NCI-H1105 treated with DMSO at 0.1 percent for 48 hours (cell line): ENCODE data around the gene ROR1.
A peak's percentile ranks its signal among the peaks of the same experiment; 100 is the strongest.

Experiments
- DNase-seq: peaks from one replicate; lab custom pipeline; 2025; lab: John Stamatoyannopoulos, UW

Gene ROR1

DNA sequence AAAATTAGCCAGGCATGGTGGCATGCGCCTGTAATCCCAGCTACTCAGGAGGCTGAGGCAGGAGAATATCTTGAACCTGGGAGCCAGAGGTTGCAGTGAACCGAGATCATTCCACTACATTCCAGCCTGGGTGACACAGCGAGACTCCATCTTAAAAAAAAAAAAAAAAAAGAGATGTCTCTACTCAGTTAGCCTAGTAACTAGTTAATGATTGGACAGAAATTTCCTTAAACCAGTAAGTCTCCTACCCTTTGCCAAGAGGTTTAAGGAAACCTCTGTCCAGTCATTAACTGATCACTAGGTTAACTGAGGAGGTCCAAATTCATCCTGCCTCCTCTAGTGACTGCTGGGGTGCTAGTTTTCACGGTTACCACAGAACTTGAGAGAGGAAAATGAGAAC lies 285.7 kb downstream of the ROR1 start:
- no peak for DNase-seq

DNA sequence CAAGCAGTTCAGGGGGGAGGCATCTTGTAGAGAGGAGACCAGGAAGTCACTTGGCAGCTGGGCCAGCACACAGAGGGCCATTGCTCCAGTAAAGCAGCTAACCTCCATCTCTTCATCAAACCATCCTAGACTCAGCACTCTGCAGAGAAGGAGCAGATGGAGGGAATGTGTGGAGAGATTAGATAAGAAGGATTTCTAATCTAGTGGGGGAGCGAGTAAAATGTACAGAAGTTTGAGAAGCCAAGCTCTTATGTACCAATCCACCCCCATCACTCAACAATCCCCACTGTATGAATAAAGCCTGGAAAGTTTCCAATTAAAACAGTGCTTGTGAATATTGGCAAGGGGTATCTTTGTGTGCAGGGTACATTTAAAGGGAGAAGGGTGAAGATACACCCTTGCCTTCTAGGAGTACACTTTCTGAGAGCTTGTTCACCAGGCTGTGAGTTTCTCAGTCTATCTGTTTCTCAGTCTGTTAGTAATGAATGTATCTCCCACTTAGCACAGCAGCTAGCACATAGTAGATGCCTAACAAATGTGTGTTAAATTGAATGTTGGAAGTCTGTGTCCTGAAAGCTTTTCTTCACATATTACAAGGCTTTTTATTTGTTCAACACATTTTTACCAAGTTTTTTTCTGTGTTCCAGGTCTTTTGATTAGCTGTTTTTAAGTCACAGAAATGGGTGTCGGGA lies 286.9 kb downstream of the ROR1 start:
- DNase-seq, result peak; percentile 5

DNA sequence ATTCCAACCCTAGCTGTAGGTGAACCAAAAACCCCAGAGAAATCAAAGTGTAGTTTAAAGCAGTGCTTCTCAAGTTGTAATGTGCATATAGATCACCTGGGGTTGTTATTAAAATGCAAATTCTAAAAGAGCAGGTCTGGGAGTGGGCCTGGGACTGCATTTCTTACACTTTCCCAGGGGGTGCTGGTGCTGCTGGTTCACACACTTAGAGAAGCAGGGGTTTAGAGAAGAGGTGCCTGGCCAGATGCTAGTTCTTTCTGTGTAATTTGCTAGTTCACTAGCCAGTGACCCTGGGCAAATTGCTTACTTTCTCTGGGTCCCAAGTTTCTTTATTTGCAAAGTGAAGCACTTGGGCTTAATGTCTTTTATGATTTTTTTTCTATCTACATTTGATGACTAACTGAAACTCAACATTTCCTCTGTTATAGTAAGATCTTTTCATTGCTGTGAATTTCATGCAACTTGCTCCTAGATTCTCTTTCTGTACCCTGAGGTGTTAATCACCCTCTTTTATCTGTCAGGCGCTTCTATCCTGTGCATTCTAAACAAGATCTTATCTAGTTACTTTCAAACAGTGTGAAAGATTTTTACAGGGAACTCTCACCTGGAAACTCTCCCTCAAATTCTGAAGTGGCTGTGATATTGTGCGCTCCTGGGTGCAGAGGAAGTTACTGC lies 287.8 kb downstream of the ROR1 start:
- DNase-seq, result no peak

DNA sequence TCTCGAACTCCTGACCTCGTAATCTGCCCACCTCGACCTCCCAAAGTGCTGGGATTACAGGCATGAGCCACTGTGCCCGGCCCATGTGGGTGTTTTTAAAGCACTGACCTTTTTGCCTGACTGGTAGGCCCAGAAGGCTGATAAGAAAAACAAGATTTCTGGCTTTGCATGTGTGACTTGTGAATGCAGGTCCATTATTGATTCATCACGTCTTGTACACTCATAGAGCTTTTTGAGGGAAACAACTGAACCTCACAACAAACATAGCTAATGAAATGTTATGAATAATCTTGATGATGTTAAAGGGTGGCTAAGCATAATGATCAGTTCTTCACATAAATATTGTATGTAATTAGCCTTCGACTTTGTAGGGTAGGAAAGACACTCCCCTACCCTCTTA lies 288.7 kb downstream of the ROR1 start:
- no peak for DNase-seq

DNA sequence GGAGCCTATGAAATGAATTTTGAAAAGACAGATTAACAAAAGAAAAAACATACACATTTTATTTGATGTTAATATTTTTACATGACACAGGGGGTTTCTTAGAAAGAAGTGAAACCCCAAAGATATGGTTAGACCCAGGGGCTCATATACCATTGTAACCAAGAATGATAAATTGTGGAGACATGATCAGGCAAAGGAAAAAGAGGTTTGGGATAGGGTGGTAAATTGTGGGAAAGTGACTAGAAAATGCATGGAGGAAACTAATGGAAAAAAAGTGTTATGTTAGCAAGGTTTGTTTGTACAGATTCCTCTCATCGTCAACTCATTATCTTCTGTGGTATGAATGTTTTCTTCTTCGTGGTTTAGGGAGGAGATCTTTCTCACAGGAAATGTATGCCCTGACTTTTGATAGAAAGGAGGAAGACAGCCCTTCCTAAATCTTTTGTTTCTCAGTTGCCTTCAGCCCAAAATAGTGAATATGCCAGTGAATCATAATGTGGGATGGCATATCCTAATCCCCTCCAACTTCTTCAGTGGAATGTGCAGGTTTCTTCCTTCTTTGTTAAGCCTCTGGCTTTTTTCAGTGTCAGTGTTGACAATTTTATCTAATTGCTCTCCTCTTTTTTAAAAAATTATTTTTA lies 289.2 kb downstream of the ROR1 start:
- DNase-seq, result no peak

DNA sequence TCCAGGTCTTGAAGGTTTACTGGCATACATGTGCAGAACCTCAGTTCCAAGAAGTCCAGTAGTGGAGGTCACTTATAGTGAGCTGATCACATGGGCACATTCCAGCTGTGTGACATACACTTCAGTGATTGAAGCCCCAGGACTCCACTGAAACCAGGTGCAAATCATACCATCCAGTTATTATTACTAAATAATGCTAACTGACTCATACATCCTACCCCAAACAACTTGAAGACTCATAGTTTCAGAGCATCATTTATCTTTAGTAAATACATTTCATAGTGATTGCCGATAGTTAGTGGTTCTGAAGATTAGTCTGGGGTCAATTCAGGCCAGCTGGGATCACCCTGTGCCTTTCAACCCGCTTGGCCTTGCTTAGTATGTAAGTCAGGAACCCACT lies 291.8 kb downstream of the ROR1 start:
- DNase-seq, result no peak

DNA sequence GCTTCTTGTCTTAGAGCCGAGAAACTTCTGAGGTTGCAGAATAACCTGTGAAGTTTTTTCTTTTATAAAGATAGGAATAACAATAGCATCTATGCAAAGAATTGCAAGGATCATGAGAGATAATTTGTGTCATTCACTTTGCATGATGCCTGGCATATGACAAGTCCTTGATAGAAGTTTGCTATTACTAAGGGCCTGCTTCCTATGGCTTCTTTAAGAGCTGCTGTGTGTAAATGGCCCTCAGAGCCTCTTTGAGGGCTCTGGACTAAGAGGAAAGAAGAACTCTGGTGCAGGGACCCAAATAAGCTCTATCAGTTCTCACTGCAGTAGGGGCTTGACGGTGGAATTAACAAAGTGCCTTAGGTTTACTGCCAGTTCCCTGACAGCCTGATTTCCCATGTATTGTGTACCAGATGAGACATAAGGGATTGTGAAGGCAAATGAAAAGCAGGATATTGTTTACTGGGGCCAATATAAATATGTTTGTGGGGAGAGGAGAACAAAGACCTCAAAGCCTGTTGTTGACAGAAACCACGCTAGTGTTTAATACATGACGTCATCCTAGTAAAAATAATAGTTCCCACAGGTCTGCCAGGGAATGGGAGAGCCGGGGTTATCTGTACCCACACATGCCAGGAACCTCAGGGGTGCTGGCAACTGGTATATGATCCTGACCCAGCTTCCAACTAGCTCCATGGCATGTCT lies 298.4 kb downstream of the ROR1 start:
- DNase-seq, result no peak

DNA sequence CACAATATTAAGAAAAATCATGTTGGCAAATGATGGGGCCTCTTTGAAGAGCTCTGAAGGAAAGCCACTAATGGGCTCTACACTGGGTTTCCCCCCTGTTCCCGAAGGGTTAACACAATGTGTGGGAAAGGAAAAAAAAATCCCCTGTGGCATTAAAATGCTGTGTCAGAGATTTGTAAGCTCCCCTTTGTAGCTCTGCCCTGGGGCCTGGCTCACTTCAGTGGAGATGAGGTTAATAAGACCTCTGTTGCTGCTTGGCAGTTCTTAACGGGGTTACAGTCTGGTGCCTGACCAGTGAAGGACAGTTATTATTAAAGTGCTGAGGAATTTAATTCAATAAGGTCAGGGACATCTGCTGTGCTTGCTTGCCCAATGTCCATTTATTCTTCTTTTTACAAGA lies 299.9 kb downstream of the ROR1 start:
- no peak for DNase-seq

DNA sequence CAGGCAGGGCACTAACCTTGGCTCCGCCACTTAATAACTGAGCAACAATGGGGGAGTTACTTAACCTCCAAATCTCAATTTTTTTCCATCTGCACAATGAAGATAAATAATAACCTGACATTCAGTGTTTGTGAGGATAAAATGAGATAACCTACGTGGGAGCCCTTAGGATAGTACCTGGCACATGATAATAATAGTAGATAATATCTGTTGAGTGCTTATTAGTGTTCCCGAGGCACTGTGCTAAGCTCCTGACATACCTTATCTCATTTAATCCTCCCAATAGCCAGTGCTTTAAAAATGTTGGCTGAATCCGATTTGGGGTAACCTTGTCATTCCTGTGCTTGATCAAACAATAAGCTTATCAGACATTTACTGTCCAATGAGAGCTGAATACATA lies 300.9 kb downstream of the ROR1 start:
- no peak for DNase-seq

DNA sequence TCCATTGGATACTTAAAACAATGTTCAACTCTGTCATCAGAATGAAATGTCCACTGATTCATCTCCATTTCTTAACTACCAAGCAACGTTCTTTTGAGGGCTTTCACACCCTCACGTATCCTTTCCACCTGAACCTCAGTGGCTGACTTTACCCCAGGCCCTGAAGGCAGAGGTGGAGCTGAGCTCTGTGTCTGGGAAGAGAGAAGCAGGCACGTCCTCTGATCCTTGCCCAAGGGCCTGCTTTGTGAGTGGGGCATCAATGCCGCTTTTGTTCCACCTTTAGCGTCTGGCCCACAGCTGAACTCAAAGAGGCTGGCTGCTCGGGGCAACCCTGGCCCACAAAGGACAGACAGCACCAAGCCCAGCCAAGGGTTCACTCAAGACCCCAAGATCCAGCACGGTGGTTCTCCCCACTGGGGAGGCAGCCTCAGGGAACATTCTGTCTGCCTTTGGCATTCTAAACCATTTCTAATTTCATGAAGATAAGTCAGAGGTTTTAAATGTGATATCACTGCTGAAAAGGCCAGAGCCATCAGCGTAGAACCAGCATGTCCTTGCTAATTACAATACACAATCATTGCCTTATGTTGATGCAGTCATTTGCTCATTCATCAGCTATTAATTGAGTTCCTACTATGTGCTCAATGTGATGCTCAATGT lies 303.6 kb downstream of the ROR1 start:
- DNase-seq, result no peak

DNA sequence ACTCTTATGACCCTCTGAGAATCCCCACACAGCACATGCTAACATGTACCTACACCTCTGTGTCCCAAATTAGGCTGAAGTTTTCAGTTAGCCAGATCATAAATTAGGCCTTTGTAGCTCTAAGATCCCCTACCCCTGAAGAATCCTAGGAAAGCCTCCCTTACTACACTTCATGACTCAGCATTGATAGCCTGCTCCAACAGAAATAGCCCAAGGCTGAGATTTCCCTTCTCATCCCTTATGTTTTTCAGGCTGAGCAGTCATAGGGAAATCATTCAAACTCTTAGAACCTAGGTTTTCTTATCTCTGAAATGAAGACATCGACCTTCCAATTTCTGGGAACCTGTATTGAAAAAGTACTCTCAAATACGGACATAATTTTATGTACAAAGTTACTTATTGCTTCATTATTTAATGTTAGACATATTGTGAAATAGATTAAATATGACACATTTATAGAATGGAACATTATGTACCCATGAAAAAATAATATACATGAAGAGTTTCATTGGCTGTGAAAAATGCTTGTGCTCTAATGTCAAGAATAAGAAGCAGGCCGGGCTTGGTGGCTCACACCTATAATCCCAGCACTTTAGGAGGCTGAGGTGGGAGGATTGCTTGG lies 307.2 kb downstream of the ROR1 start:
- no peak for DNase-seq

DNA sequence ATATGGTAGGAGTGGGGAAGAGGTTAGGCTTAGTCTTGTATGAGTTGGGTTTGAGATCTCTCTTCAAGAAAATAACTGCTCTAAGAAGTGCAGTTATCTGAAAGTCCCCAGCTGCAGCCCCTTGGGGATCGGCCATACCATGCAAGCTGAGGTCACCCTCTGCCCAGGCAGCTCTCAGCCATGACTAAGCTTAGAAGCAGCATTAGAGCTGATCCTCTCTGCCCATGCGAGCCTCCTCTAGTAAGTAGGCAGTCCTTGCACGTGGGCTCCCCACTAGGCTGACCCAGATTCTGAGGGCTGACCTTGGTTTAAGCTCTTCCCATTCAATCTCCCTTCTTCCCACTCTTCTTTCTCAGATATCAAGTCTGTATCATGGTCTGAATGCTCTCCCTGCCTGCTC lies 308.6 kb downstream of the ROR1 start:
- DNase-seq, result no peak

DNA sequence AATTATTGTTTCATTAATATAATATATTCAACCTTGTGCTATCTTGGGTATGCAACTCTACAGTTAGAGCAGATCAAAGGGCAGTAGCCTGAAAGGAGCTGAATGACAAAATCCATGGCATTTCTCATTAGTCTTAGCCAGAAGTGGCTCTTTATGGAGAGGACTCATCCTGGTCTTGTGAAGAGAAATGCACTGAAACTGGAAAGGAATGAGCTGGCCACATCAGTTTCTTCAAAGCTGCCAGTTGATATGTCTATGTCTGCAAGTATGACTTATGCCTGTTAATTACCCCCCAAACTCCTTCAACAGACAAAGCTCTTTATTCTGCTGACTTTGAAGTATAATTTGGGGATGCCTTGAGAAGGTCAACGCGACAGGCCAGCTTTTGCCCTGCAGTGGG lies 310.6 kb downstream of the ROR1 start:
- DNase-seq, result no peak

DNA sequence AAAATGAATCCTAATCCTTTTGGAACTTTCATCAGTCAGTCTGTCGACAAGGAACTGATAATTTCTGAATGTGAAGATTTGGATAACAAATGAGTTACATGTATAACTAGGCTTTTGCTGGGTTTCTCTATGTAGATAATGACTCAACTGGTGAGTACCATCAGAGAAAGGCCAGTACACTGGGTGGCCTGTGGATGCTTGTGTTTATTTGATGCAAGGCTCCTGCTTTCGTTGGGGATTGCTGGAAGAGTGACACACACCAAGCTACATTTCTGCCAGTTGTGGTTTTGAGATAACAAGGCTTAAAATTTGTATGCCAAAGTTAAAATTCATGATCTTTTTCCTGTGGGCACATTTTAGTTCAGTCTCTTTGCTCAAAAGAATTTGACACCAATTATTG lies 314.0 kb downstream of the ROR1 start:
- DNase-seq, result no peak

DNA sequence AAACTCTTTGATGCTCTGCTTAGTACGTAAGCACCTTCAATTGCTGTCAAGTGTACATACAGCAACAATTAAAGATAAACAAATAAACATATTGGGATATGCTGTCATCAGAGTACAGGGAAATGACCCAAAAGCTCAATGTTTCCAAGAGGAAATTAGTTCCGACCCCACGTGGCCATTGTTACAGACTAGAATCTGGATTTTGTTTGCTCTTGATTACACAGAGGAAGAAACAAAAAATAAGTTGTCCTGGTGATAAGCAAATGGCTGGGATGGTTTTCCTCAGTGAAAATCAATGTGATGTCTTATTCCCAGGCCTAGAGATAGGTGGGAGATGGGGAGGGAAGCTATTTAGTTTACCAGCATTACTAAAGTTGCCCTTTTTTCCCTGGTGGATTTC lies 316.6 kb downstream of the ROR1 start:
- DNase-seq, result no peak

DNA sequence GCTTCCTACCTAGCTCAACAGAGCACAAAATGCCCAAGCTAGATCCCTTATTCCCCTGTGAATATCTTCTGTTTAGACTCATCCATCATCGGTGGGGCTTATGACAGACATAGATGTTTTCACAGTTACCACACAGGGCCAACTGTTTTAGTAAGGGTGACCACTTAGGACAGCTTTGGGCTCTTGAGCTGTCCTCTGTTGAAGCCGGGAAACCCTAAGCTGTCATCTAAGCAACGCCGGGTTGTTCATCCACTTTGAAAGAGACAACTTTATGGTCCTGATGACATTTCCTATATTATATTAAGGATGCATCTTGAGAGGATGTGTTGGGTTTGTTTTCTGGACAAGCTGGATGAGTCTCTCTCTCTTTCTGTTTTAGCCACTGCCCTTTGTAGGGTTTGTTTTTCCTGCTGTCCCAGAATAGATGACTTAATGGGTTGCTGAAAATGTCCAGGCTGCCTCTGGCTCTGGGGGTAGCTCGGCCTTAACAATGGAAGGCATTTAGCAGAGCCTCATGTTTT lies 319.1 kb downstream of the ROR1 start:
- no peak for DNase-seq

DNA sequence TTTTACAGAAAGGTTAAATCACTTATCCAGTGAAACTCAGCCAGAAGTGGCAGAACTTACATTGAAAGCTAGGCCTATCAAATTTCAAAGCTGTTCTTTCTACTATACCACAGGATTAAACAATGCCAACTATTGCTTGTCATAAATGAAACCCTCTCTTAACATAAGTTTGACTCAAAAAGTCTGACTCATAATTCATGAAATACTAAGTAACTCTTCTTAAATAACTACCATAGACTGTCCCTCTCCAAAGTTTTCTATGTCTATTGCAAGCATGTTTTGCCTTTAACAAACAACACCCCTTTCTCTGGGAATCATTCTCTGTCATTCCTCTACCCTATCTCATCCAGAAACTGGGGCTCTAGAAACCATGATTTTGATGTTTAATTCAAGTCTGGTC lies 320.1 kb downstream of the ROR1 start:
- DNase-seq, result no peak

DNA sequence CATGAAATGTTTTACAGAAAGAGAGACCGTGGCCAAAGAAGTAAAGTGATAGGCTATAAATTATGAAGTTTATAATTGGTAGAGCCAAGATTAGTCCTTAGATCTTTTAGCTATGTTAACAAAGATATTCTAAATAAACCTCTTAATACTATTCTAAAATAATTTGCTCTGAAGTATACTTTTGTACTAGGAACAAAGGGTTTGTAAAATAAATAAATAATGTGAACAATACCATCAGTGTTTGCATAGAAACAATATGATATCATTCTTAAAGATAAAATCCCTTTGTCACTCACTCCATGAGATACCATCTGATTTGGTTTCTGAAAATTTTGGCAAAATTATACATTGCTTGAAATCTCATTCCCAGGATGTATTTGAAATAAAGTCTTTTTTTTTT lies 322.0 kb downstream of the ROR1 start:
- no peak for DNase-seq

DNA sequence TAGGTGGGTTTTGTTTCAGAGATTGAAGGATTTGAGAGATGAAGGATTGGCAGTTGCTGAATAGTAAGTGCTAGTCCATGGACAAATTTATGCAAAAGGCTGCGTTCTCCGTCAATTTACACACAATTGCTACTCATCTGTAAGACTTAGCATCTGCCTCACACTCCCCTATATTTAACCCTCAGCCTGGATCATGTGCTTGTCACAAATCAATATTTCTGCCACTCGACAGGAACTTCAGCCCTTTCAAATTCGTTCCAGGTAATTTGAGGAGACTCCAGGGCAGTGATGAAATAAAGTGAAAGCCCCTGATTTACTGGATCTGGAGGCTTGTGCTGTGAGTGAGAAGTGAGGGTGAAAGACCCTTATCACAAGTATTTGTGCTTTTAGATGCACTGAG lies 324.0 kb downstream of the ROR1 start:
- no peak for DNase-seq

DNA sequence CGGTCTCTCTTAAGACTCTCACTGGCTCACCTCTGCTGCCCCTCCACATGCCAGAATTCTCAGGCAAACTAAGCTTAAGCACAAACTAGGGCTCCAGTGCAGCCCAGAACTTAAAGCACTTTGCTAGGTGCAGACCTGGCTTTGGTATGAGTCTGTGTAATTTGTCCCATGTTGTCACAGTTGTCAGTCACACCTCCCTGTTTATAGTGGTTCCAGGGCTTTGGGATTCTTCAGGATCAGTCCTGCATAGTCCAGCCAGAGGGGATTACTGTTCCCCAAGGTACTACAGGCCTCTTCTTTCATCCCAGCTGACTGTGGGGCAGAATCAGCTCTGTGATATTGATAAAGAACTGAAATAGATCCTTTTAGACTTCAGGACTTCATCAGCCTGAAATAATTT lies 324.6 kb downstream of the ROR1 start:
- no peak for DNase-seq

DNA sequence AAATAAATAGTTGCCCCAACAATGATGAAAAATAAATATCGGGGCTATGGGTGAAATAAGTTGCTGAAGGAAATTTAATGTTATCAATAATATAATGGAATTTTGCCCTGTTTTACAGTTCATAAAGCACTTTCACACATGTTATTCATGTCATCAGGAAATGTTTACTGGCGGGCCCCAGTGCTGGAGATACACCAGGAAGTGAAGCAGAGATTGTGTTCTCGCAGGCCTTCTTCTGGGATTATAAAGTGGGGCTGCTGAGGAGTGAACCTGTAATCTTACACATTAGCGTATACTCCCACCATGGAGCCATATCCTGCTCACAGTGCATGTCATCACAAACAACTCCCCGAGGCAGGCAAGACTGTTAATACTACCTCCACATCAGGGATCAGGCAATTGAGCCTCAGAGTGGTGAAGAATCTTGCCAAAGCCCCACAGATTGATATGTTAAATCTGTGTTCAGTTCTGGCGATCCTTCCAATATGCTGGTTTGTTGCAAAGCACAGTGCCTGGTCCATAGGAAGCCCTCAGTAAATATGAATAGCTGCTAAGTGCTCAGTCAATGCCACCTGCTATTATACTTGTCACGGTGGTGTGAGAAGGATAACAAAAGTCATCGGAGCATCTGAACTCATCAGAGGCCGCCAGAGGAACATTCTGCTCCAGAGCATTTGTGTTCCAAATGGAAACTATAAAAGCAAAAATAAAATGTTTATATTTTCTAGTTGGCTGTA lies 325.2 kb downstream of the ROR1 start:
- no peak for DNase-seq
